ENCODE data around the gene DCBLD1. TPM values are rescaled to one million over a fixed set of nuclear protein-coding genes. Genes with fewer than 3 reads are reported as not detected.

The DCBLD1 gene
- total RNA-seq, 1 donor from 2014 or later: 12.0 TPM

DNA sequence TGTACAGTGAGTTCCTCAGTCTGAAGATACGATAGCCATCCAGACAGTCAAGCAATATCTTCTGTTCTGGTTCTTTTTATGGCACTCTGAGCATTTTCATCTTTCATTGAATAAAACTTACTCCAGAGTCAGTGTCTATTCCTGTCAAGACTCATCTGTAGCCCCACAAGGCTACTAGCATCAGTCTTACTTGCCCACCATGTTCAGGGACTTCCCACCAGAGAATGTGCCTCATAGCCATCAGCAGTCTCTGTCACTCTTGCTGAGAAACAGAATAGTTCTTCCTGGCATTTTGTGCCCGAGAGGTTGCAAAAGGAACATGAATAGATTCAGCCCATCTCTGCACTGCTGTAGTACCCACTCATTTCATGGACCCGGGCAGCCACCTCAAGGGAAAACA, 12.7 kb upstream of the DCBLD1 start:
- Histone ChIP-seq H3K9ac (ENCODE audit: low read depth in 1 of 3, low read length in 3 of 3) (no peak overlapping the region), H3K9me3 (ENCODE audit: control insufficient read depth in 3 of 3, low read length in 3 of 3) (no peaks in the 10 kb centered on the region), H3K36me3 (ENCODE audit: control insufficient read depth in 3 of 3, insufficient read depth in 3 of 3, low read length in 3 of 3) (no peaks in the 10 kb centered on the region), H3K27me3 (ENCODE audit: control insufficient read depth in 3 of 3, insufficient read depth in 3 of 3, low read length in 3 of 3) (no peaks in the 10 kb centered on the region), H3K4me1 (ENCODE audit: control insufficient read depth in 3 of 3, insufficient read depth in 3 of 3, low read length in 3 of 3) (no peaks in the 10 kb centered on the region), H3K4me3 (ENCODE audit: low read length in 3 of 3) (no peak overlapping the region), H3K27ac (ENCODE audit: low read depth, low read length) (no peak overlapping the region)

- Histone ChIP-seq H3K27me3 (ENCODE audit: control insufficient read depth in 3 of 3, insufficient read depth in 3 of 3, low read length in 3 of 3) (no peaks in the 10 kb centered on the region), H3K27ac (ENCODE audit: low read depth, low read length) (no peak overlapping the region), H3K9me3 (ENCODE audit: control insufficient read depth in 3 of 3, low read length in 3 of 3) (no peaks in the 10 kb centered on the region), H3K9ac (ENCODE audit: low read depth in 1 of 3, low read length in 3 of 3) (no peak overlapping the region), H3K36me3 (ENCODE audit: control insufficient read depth in 3 of 3, insufficient read depth in 3 of 3, low read length in 3 of 3) (no peaks in the 10 kb centered on the region), H3K4me3 (ENCODE audit: low read length in 3 of 3) (no peak overlapping the region), H3K4me1 (ENCODE audit: control insufficient read depth in 3 of 3, insufficient read depth in 3 of 3, low read length in 3 of 3) (no peaks in the 10 kb centered on the region)
These were observed 9.8 kb upstream of the DCBLD1 start for GRCh38 chr6:117472667-117473066.

GRCh38 chr6:117473401-117473800, 9.1 kb upstream of the DCBLD1 start:
- no peaks in the 10 kb centered on the region for H3K4me1 ChIP-seq (ENCODE audit: control insufficient read depth in 3 of 3, insufficient read depth in 3 of 3, low read length in 3 of 3)
- H3K9me3 ChIP-seq (ENCODE audit: control insufficient read depth in 3 of 3, low read length in 3 of 3): no peaks in the 10 kb centered on the region
- H3K9ac ChIP-seq (ENCODE audit: low read depth in 1 of 3, low read length in 3 of 3): no peak overlapping the region
- no peaks in the 10 kb centered on the region for H3K36me3 ChIP-seq (ENCODE audit: control insufficient read depth in 3 of 3, insufficient read depth in 3 of 3, low read length in 3 of 3)
- no peaks in the 10 kb centered on the region for H3K27me3 ChIP-seq (ENCODE audit: control insufficient read depth in 3 of 3, insufficient read depth in 3 of 3, low read length in 3 of 3)
- H3K27ac ChIP-seq (ENCODE audit: low read depth, low read length): no peak overlapping the region
- H3K4me3 ChIP-seq (ENCODE audit: low read length in 3 of 3): no peak overlapping the region

DNA sequence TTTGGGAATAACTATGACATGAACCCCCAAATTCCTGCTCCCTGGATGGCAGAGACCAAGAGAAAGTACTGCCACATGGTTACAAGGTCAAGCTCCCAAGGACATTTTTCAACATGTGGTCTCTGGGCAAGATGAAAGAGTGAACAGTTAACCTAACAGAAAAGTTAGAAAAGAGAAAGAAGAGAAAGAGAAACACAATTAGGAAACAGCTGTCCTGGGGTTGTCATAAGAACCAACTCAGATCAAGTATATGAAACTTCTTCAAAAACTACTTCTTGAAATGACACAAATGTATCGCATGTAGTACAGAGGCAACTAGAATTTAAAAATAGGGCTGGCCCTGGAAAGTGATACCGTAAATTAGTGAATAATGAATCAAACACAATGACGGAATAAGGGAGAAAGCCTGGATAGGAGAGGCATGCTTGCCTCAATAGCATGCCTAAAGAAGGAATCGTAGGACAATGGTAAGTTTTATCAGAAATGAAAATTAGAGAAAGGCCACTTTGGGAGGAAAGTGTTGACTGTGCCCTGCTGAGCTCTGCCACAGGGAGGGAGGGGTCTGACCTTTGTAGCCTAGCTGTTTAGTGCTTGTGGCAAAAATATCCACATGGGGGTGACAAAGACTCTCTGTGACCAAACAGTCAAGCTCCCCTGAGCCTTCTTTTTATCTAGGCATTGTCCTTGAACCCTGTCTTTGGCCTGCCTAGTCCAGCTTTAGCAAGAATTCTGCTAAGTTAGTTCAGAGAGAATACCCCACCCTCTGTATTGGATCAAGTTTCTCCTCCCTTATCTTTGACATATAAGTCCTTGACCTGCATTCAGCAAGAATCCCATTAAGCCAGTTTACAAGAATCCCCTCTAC, 4.3 kb upstream of the DCBLD1 start:
- Histone ChIP-seq H3K9me3 (ENCODE audit: control insufficient read depth in 3 of 3, low read length in 3 of 3) (no peaks in the 10 kb centered on the region), H3K9ac (ENCODE audit: low read depth in 1 of 3, low read length in 3 of 3) (no peak overlapping the region), H3K27me3 (ENCODE audit: control insufficient read depth in 3 of 3, insufficient read depth in 3 of 3, low read length in 3 of 3) (no peaks in the 10 kb centered on the region), H3K36me3 (ENCODE audit: control insufficient read depth in 3 of 3, insufficient read depth in 3 of 3, low read length in 3 of 3) (no peaks in the 10 kb centered on the region), H3K27ac (ENCODE audit: low read depth, low read length) (no peak overlapping the region), H3K4me1 (ENCODE audit: control insufficient read depth in 3 of 3, insufficient read depth in 3 of 3, low read length in 3 of 3) (peaks cover 0 to 13% (median 6%) of the 10 kb centered on the region in 3 donors), H3K4me3 (ENCODE audit: low read length in 3 of 3) (no peak overlapping the region)

DNA sequence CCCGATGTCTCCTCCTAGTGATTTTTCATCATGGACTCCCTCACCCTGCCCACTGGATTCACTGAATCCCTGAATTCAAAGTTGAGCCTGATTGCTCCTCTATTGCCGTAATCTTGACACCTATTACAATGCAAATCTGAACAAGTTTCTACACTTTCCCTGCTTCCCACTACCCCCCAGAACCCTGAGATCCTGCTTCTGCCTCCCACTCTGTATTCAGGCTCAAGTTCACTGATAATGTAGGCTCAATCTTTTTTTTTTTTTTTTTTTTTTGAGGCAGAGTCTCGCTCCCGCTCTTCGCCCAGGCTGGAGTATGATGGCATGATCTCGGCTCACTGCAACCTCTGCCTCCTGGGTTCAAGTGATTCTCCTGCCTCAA, 3.6 kb upstream of the DCBLD1 start:
- H3K4me1 ChIP-seq (ENCODE audit: control insufficient read depth in 3 of 3, insufficient read depth in 3 of 3, low read length in 3 of 3): peaks cover 2 to 15% (median 6%) of the 10 kb centered on the region in 3 donors
- no peak overlapping the region for H3K4me3 ChIP-seq (ENCODE audit: low read length in 3 of 3)
- no peak overlapping the region for H3K9ac ChIP-seq (ENCODE audit: low read depth in 1 of 3, low read length in 3 of 3)
- no peaks in the 10 kb centered on the region for H3K9me3 ChIP-seq (ENCODE audit: control insufficient read depth in 3 of 3, low read length in 3 of 3)
- no peaks in the 10 kb centered on the region for H3K36me3 ChIP-seq (ENCODE audit: control insufficient read depth in 3 of 3, insufficient read depth in 3 of 3, low read length in 3 of 3)
- no peaks in the 10 kb centered on the region for H3K27me3 ChIP-seq (ENCODE audit: control insufficient read depth in 3 of 3, insufficient read depth in 3 of 3, low read length in 3 of 3)
- no peak overlapping the region for H3K27ac ChIP-seq (ENCODE audit: low read depth, low read length)

GRCh38 chr6:117480651-117481050, 1.8 kb upstream of the DCBLD1 start:
- Histone ChIP-seq H3K4me3 (ENCODE audit: low read length in 3 of 3) (no peak overlapping the region), H3K27me3 (ENCODE audit: control insufficient read depth in 3 of 3, insufficient read depth in 3 of 3, low read length in 3 of 3) (no peaks in the 10 kb centered on the region), H3K27ac (ENCODE audit: low read depth, low read length) (no peak overlapping the region), H3K36me3 (ENCODE audit: control insufficient read depth in 3 of 3, insufficient read depth in 3 of 3, low read length in 3 of 3) (no peaks in the 10 kb centered on the region), H3K9ac (ENCODE audit: low read depth in 1 of 3, low read length in 3 of 3) (no peak overlapping the region), H3K9me3 (ENCODE audit: control insufficient read depth in 3 of 3, low read length in 3 of 3) (no peaks in the 10 kb centered on the region), H3K4me1 (ENCODE audit: control insufficient read depth in 3 of 3, insufficient read depth in 3 of 3, low read length in 3 of 3) (peaks cover 6 to 20% (median 7%) of the 10 kb centered on the region in 3 donors)

DNA sequence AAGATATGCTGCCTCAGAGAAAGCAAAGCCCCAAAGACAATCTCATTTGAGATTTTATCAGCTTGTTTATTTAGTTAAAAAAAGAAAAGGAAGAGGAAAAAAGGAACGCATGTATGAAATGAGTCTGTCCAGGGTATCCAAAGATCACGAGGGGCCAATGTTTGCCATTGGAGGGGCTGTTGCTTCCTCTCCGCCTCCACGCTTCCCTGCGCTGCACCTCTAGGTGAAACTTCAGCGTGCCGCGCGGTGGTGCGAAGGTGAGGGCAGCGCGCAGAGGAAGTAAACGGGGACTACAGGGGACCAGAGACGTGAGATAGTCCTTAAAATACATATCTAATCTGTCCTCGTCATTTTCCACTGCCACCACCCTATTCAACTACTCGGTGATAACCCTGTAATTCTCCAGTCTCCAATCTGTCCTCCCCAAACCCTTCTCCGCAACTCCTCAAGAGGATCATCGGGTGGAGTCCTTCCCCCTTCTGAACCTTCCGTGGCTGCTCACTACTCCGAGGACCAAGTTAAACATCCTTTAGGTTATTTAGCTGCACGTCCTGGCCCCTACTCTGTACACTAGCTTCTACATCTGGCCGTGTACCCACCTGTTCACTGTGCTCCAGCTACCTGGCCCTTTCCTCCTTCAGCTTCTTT, 1.1 kb upstream of the DCBLD1 start:
- no peaks in the 10 kb centered on the region for H3K36me3 ChIP-seq (ENCODE audit: control insufficient read depth in 3 of 3, insufficient read depth in 3 of 3, low read length in 3 of 3)
- peaks cover 6 to 20% (median 7%) of the 10 kb centered on the region in 3 donors for H3K4me1 ChIP-seq (ENCODE audit: control insufficient read depth in 3 of 3, insufficient read depth in 3 of 3, low read length in 3 of 3)
- no peak overlapping the region for H3K9ac ChIP-seq (ENCODE audit: low read depth in 1 of 3, low read length in 3 of 3)
- H3K9me3 ChIP-seq (ENCODE audit: control insufficient read depth in 3 of 3, low read length in 3 of 3): no peaks in the 10 kb centered on the region
- no peak overlapping the region for H3K27ac ChIP-seq (ENCODE audit: low read depth, low read length)
- H3K27me3 ChIP-seq (ENCODE audit: control insufficient read depth in 3 of 3, insufficient read depth in 3 of 3, low read length in 3 of 3): no peaks in the 10 kb centered on the region
- H3K4me3 ChIP-seq (ENCODE audit: low read length in 3 of 3): peak overlapping the region; percentile 47 to 82 (median 62)

DNA sequence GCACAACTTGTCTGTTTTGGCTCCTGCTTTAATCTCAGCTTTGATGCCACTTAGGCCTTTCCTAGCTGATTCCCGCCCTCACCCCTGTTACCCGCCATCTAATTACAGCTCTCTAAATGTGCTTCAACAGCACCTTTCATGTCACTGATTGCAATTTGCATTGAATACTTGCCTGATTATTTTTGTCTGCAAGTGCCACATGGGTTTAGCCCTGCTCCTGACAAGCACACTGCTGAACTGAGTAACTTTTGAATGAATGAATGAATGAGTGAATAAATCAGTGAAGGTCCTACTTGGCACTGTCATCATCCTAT, 591 bp upstream of the DCBLD1 start:
- Histone ChIP-seq H3K4me1 (ENCODE audit: control insufficient read depth in 3 of 3, insufficient read depth in 3 of 3, low read length in 3 of 3) (peaks cover 6 to 20% (median 7%) of the 10 kb centered on the region in 3 donors), H3K9me3 (ENCODE audit: control insufficient read depth in 3 of 3, low read length in 3 of 3) (no peaks in the 10 kb centered on the region), H3K9ac (ENCODE audit: low read depth in 1 of 3, low read length in 3 of 3) (peak overlapping the region in 1 of 3 donors; percentile 28), H3K27ac (ENCODE audit: low read depth, low read length) (peak overlapping the region; percentile 38), H3K4me3 (ENCODE audit: low read length in 3 of 3) (peak overlapping the region; percentile 62 to 83 (median 82)), H3K36me3 (ENCODE audit: control insufficient read depth in 3 of 3, insufficient read depth in 3 of 3, low read length in 3 of 3) (no peaks in the 10 kb centered on the region), H3K27me3 (ENCODE audit: control insufficient read depth in 3 of 3, insufficient read depth in 3 of 3, low read length in 3 of 3) (no peaks in the 10 kb centered on the region)

- peak overlapping the region; percentile 86 to 93 (median 90) for H3K9ac ChIP-seq (ENCODE audit: low read depth in 1 of 3, low read length in 3 of 3)
- H3K36me3 ChIP-seq (ENCODE audit: control insufficient read depth in 3 of 3, insufficient read depth in 3 of 3, low read length in 3 of 3): no peaks in the 10 kb centered on the region
- peak overlapping the region; percentile 70 for H3K27ac ChIP-seq (ENCODE audit: low read depth, low read length)
- no peaks in the 10 kb centered on the region for H3K27me3 ChIP-seq (ENCODE audit: control insufficient read depth in 3 of 3, insufficient read depth in 3 of 3, low read length in 3 of 3)
- H3K4me1 ChIP-seq (ENCODE audit: control insufficient read depth in 3 of 3, insufficient read depth in 3 of 3, low read length in 3 of 3): peaks cover 6 to 20% (median 7%) of the 10 kb centered on the region in 3 donors
- H3K4me3 ChIP-seq (ENCODE audit: low read length in 3 of 3): peak overlapping the region; percentile 73 to 83 (median 82)
- H3K9me3 ChIP-seq (ENCODE audit: control insufficient read depth in 3 of 3, low read length in 3 of 3): no peaks in the 10 kb centered on the region
These were observed 650 bp downstream of the DCBLD1 start for GRCh38 chr6:117483004-117483644.

- H3K9me3 ChIP-seq (ENCODE audit: control insufficient read depth in 3 of 3, low read length in 3 of 3): no peaks in the 10 kb centered on the region
These were observed 1.2 kb downstream of the DCBLD1 start for GRCh38 chr6:117483645-117484016.

More at GRCh38 chr6:117483645-117484016, 1.2 kb downstream of the DCBLD1 start:
- peak overlapping the region; percentile 73 to 83 (median 82) for H3K4me3 ChIP-seq (ENCODE audit: low read length in 3 of 3)
- no peaks in the 10 kb centered on the region for H3K36me3 ChIP-seq (ENCODE audit: control insufficient read depth in 3 of 3, insufficient read depth in 3 of 3, low read length in 3 of 3)
- H3K27ac ChIP-seq (ENCODE audit: low read depth, low read length): peak overlapping the region; percentile 70
- no peaks in the 10 kb centered on the region for H3K27me3 ChIP-seq (ENCODE audit: control insufficient read depth in 3 of 3, insufficient read depth in 3 of 3, low read length in 3 of 3)
- peaks cover 6 to 20% (median 7%) of the 10 kb centered on the region in 3 donors for H3K4me1 ChIP-seq (ENCODE audit: control insufficient read depth in 3 of 3, insufficient read depth in 3 of 3, low read length in 3 of 3)
- peak overlapping the region; percentile 86 to 93 (median 90) for H3K9ac ChIP-seq (ENCODE audit: low read depth in 1 of 3, low read length in 3 of 3)
